ENCODE measurements around the gene AQP2. TPM values are rescaled to one million over a fixed set of nuclear protein-coding genes. Genes with fewer than 3 reads are reported as not detected.
"Not testable (repeated sequence)": the region's sequence is repeated elsewhere in the genome, so short reads cannot be mapped to it uniquely, and the experiment has no call there.

The AQP2 gene
- total and polyA plus RNA-seq, 2 of the 13 experiments (the other 11 are each of a cell fraction or from before 2014, with no cell fraction given), result not detected

DNA sequence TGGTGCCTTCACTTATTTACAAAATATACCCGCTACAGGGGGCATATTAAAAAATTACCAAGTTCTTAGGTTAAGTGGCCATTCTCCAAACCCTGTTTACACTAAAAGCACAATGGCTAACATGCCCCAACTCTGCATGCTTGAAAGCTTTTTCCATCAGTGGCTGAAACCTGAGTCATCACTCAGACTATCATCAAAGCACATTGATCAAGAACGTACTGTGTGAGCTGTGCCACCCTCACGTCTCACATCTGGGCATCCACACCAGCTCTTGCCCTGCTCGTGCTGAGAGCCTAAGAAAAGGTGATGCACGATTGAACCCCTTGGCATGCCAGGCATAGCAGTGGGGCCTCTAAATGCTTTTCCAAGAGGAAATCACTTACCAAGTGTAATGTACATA, 35.4 kb downstream of the AQP2 start (continued):
- TF ChIP-seq, protein P1, sequence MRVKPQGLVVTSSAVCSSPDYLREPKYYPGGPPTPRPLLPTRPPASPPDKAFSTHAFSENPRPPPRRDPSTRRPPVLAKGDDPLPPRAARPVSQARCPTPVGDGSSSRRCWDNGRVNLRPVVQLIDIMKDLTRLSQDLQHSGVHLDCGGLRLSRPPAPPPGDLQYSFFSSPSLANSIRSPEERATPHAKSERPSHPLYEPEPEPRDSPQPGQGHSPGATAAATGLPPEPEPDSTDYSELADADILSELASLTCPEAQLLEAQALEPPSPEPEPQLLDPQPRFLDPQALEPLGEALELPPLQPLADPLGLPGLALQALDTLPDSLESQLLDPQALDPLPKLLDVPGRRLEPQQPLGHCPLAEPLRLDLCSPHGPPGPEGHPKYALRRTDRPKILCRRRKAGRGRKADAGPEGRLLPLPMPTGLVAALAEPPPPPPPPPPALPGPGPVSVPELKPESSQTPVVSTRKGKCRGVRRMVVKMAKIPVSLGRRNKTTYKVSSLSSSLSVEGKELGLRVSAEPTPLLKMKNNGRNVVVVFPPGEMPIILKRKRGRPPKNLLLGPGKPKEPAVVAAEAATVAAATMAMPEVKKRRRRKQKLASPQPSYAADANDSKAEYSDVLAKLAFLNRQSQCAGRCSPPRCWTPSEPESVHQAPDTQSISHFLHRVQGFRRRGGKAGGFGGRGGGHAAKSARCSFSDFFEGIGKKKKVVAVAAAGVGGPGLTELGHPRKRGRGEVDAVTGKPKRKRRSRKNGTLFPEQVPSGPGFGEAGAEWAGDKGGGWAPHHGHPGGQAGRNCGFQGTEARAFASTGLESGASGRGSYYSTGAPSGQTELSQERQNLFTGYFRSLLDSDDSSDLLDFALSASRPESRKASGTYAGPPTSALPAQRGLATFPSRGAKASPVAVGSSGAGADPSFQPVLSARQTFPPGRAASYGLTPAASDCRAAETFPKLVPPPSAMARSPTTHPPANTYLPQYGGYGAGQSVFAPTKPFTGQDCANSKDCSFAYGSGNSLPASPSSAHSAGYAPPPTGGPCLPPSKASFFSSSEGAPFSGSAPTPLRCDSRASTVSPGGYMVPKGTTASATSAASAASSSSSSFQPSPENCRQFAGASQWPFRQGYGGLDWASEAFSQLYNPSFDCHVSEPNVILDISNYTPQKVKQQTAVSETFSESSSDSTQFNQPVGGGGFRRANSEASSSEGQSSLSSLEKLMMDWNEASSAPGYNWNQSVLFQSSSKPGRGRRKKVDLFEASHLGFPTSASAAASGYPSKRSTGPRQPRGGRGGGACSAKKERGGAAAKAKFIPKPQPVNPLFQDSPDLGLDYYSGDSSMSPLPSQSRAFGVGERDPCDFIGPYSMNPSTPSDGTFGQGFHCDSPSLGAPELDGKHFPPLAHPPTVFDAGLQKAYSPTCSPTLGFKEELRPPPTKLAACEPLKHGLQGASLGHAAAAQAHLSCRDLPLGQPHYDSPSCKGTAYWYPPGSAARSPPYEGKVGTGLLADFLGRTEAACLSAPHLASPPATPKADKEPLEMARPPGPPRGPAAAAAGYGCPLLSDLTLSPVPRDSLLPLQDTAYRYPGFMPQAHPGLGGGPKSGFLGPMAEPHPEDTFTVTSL (CRISPR knock-in tag; IDR thresholded peaks at IDR 0.05; ENCODE audit: borderline replicate concordance), result no peak
- TF ChIP-seq ZNF607 (CRISPR knock-in tag; IDR thresholded peaks at IDR 0.05; ENCODE audit: borderline replicate concordance) (no peak), HNRNPLL (IDR thresholded peaks at IDR 0.05; ENCODE audit: low read depth, low read length, poor library complexity, severe bottlenecking) (no peak), ZSCAN21 (CRISPR knock-in tag; IDR thresholded peaks at IDR 0.05; ENCODE audit: borderline replicate concordance) (no peak), NFE2L2 (IDR thresholded peaks at IDR 0.05; ENCODE audit: low read length) (no peak), ZSCAN20 (CRISPR knock-in tag; IDR thresholded peaks at IDR 0.05; ENCODE audit: borderline replicate concordance) (no peak), ARNT (IDR thresholded peaks at IDR 0.05) (no peak), FOXP1 (IDR thresholded peaks at IDR 0.05) (no peak), FOXP1 (CRISPR knock-in tag; IDR thresholded peaks at IDR 0.05) (no peak), GFI1 (CRISPR knock-in tag; IDR thresholded peaks at IDR 0.05; ENCODE audit: borderline replicate concordance) (no peak), MED13 (CRISPR knock-in tag; IDR thresholded peaks at IDR 0.05) (no peak), RFXANK (CRISPR knock-in tag; IDR thresholded peaks at IDR 0.05) (no peak), KLF13 (CRISPR knock-in tag; IDR thresholded peaks at IDR 0.05) (no peak), ZNF749 (CRISPR knock-in tag; IDR thresholded peaks at IDR 0.05; ENCODE audit: borderline replicate concordance) (no peak)
- TF ChIP-seq, protein P2, sequence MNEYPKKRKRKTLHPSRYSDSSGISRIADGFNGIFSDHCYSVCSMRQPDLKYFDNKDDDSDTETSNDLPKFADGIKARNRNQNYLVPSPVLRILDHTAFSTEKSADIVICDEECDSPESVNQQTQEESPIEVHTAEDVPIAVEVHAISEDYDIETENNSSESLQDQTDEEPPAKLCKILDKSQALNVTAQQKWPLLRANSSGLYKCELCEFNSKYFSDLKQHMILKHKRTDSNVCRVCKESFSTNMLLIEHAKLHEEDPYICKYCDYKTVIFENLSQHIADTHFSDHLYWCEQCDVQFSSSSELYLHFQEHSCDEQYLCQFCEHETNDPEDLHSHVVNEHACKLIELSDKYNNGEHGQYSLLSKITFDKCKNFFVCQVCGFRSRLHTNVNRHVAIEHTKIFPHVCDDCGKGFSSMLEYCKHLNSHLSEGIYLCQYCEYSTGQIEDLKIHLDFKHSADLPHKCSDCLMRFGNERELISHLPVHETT (CRISPR knock-in tag; conservative IDR thresholded peaks at IDR 0.05), result no peak

DNA sequence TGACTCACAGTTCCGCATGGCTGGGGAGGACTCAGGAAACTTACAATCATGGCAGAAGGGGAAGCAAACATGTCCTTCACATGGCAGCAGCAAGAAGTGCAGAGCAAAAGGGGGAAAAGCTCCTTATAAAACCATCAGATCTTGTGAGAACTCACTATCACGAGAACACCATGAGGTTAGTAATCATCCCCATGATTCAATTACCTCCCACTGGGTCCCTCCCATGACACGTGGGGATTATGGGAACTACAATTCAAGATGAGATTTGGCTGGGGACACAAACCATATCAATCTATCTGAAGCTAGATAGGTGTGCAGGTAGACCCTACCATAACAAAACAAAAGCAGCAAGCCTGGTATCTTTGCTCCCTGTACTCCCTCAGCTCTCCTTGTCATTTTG, 35.9 kb downstream of the AQP2 start:
- DNase-seq (ENCODE audit: low spot score); BruUV-seq (replicated peaks); H3K4me3 ChIP-seq (replicated peaks in 1 of 3; ENCODE audit: insufficient read depth in 1 of 3, low read depth in 2 of 3, low read length in 3 of 3); CTCF ChIA-PET (ENCODE audit: low intra/inter-chr PET ratio, low total read pairs); FAIRE-seq; H3K36me3 ChIP-seq (replicated peaks in 1 of 2; ENCODE audit: control insufficient read depth in 1 of 2, insufficient read depth in 2 of 2, low read length in 2 of 2); H4K20me1 ChIP-seq (ENCODE audit: insufficient read depth, low read length); POLR2A ChIA-PET; H3K79me2 ChIP-seq (ENCODE audit: insufficient read depth, low read length); H3K9ac ChIP-seq (ENCODE audit: insufficient read depth, low read depth, low read length); H3K27me3 ChIP-seq (ENCODE audit: control insufficient read depth in 1 of 2, insufficient read depth in 2 of 2, low read length in 2 of 2); H3K4me2 ChIP-seq (ENCODE audit: low read depth, low read length); H2AFZ ChIP-seq (ENCODE audit: low read length); ATAC-seq; intact Hi-C loops (cut with micrococcal nuclease; ENCODE audit: unreplicated experiment); H3K27ac ChIP-seq (ENCODE audit: extremely low read length, insufficient read depth, low read length); in situ Hi-C loops (cut with HindIII; ENCODE audit: extremely low pct_ligation_motif_present, low pct_unique_long_range_greater_than_20kb); H3K9me3 ChIP-seq (ENCODE audit: low read length): not testable (repeated sequence)
- WGBS (ENCODE audit: low lambda C conversion rate), result 98% methylated on average over 3 of the region's 3 CpGs
- peaks cover 46% of the 10 kb centered on the region for H3K4me1 ChIP-seq (ENCODE audit: insufficient read depth, low read length)

All from HepG2 (cell line).